ENCODE results near the gene TBC1D22A.

DNA sequence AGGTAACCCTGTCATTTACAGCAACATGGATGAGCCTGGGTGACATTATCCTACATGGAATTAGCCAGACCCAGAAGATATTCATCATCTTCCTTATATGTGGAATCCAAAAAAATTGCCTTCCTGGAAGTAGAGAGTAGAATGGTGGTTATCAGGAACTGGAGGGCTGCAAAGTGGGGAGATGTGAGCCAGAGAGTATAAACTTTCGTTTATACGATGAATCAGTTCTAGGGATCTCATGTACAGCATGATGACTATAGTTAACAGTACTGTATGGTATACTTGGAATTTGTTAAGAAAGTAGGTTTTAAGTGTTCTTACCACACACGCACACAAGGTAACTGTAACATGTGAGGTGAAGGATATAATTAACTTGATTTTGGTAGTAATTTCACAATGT is 79.1 kb downstream of the TBC1D22A start:
- TF ChIP-seq POLR2AphosphoS5 (IDR thresholded peaks at IDR 0.05; ENCODE audit: low read depth, low read length) = no peak
- TF ChIP-seq, protein P1, sequence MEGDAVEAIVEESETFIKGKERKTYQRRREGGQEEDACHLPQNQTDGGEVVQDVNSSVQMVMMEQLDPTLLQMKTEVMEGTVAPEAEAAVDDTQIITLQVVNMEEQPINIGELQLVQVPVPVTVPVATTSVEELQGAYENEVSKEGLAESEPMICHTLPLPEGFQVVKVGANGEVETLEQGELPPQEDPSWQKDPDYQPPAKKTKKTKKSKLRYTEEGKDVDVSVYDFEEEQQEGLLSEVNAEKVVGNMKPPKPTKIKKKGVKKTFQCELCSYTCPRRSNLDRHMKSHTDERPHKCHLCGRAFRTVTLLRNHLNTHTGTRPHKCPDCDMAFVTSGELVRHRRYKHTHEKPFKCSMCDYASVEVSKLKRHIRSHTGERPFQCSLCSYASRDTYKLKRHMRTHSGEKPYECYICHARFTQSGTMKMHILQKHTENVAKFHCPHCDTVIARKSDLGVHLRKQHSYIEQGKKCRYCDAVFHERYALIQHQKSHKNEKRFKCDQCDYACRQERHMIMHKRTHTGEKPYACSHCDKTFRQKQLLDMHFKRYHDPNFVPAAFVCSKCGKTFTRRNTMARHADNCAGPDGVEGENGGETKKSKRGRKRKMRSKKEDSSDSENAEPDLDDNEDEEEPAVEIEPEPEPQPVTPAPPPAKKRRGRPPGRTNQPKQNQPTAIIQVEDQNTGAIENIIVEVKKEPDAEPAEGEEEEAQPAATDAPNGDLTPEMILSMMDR (IDR thresholded peaks at IDR 0.05) = no peak
- no peak for TF ChIP-seq EZH2phosphoT487 (IDR thresholded peaks at IDR 0.05; ENCODE audit: borderline replicate concordance, low read depth)
- TF ChIP-seq, protein P2, sequence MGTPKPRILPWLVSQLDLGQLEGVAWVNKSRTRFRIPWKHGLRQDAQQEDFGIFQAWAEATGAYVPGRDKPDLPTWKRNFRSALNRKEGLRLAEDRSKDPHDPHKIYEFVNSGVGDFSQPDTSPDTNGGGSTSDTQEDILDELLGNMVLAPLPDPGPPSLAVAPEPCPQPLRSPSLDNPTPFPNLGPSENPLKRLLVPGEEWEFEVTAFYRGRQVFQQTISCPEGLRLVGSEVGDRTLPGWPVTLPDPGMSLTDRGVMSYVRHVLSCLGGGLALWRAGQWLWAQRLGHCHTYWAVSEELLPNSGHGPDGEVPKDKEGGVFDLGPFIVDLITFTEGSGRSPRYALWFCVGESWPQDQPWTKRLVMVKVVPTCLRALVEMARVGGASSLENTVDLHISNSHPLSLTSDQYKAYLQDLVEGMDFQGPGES (IDR thresholded peaks at IDR 0.05; ENCODE audit: low read depth, low read length) = no peak
- no peak for TF ChIP-seq GABPA (IDR thresholded peaks at IDR 0.05; ENCODE audit: low read depth)
- TF ChIP-seq RCOR1 (IDR thresholded peaks at IDR 0.05; ENCODE audit: low read length) = no peak
